IMR-90 (cell line): ENCODE data around the gene PPT2. TPM values are rescaled to one million over a fixed set of nuclear protein-coding genes. Genes with fewer than 3 reads are reported as not detected.

ENCODE experiments used
- ATAC-seq: fragments of 200-7000 bp; cut with Tn5 transposase; 2 replicates; pipeline ENCODE4 v1.9.1; 2020; ENCODE audit warnings: low read depth, mild to moderate bottlenecking, moderate library complexity
- BruUV-seq: library from RNA; stranded (reverse); fragments of 400-500 nt; replicated peaks from 2 replicates; lab custom pipeline; 2021; lab: Mats Ljungman, UMichigan
- CTCF ChIA-PET: fragments of 300-600 bp; formaldehyde crosslinking; extraction: SDS; loops from one replicate; lab custom pipeline; 2021; ENCODE audit warnings: antibody characterized with exemption; lab: Yijun Ruan, JAX
- POLR2A ChIA-PET: fragments of 300-600 bp; sonication (Branson Sonifier 250); formaldehyde crosslinking; loops from one replicate; lab custom pipeline; 2022; ENCODE audit warnings: antibody characterized with exemption; ENCODE audit not compliant: unreplicated experiment; lab: Charles Lee
- DNase-seq: peaks from one replicate; pipeline ENCODE4 v3.0.0; 2013
- H2AFZ ChIP-seq: replicated peaks from 2 replicates; pipeline ENCODE3; 2013; ENCODE audit warnings: low read length, mild to moderate bottlenecking; ENCODE audit not compliant: poor library complexity
- H2AK5ac ChIP-seq: 2 replicates; pipeline ENCODE4 v1.6.1; 2013; ENCODE audit warnings: low read depth, low read length, inconsistent platforms
- H2AK9ac ChIP-seq: replicated peaks from 2 replicates; pipeline ENCODE3; 2013; ENCODE audit warnings: mild to moderate bottlenecking, low read depth, low read length, moderate library complexity; ENCODE audit not compliant: poor library complexity
- H2BK120ac ChIP-seq: 2 replicates; pipeline ENCODE4 v1.6.1; 2013; ENCODE audit warnings: low read depth, low read length, inconsistent platforms
- H2BK15ac ChIP-seq: 3 replicates; pipeline ENCODE4 v1.6.1; 2013; ENCODE audit warnings: low read depth, low read length, inconsistent platforms
- H2BK20ac ChIP-seq: 2 replicates; pipeline ENCODE4 v1.6.1; 2013; ENCODE audit warnings: low read depth, mild to moderate bottlenecking, inconsistent platforms, low read length, moderate library complexity
- H2BK5ac ChIP-seq: 2 replicates; pipeline ENCODE4 v1.6.1; 2013; ENCODE audit warnings: mild to moderate bottlenecking, low read depth, low read length, inconsistent platforms; ENCODE audit not compliant: poor library complexity, severe bottlenecking
- H3K14ac ChIP-seq: replicated peaks from 2 replicates; pipeline ENCODE4 v1.6.1; 2013; ENCODE audit warnings: low read depth, low read length, inconsistent platforms
- H3K18ac ChIP-seq: 2 replicates; pipeline ENCODE4 v1.6.1; 2013; ENCODE audit warnings: low read depth, low read length, control low read depth
- H3K23ac ChIP-seq: 2 replicates; pipeline ENCODE4 v1.6.1; 2013; ENCODE audit warnings: low read depth, low read length, inconsistent platforms
- H3K27ac ChIP-seq: 2 replicates; pipeline ENCODE4 v1.5.1; 2013; ENCODE audit warnings: mild to moderate bottlenecking, control low read depth, low read length; ENCODE audit not compliant: insufficient read depth
- H3K27me3 ChIP-seq: 2 replicates; pipeline ENCODE4 v1.6.1; 2013; ENCODE audit warnings: low read length; ENCODE audit not compliant: control insufficient read depth, insufficient read depth
- H3K36me3 ChIP-seq: 2 replicates; pipeline ENCODE4 v1.6.1; 2013; ENCODE audit warnings: low read length, mixed read lengths; ENCODE audit not compliant: control insufficient read depth, insufficient read depth
- H3K4ac ChIP-seq: 2 replicates; pipeline ENCODE4 v1.6.1; 2013; ENCODE audit warnings: low read depth, low read length, inconsistent platforms
- H3K4me1 ChIP-seq: 2 replicates; pipeline ENCODE4 v1.6.1; 2013; ENCODE audit warnings: low read length, mixed read lengths; ENCODE audit not compliant: control insufficient read depth, insufficient read depth
- H3K4me2 ChIP-seq: 2 replicates; pipeline ENCODE4 v1.6.1; 2013; ENCODE audit warnings: low read depth, mild to moderate bottlenecking, control low read depth, low read length, moderate library complexity
- H3K4me3 ChIP-seq: 2 replicates; pipeline ENCODE4 v1.5.1; 2013; ENCODE audit warnings: low read depth, mild to moderate bottlenecking, control low read depth, low read length, moderate library complexity; ENCODE audit not compliant: insufficient read depth
- H3K56ac ChIP-seq: 2 replicates; pipeline ENCODE4 v1.6.1; 2013; ENCODE audit warnings: low read length, inconsistent platforms; ENCODE audit not compliant: insufficient read depth; ENCODE audit errors: extremely low read depth
- H3K79me1 ChIP-seq, 2 experiments: 2 replicates each; pipeline ENCODE4 v1.6.1; 2013; ENCODE audit warnings: low read length in 2 of 2, inconsistent platforms in 1 of 2, low read depth in 1 of 2
- H3K9ac ChIP-seq: 2 replicates; pipeline ENCODE4 v1.6.1; 2013; ENCODE audit warnings: low read depth, low read length, control low read depth
- H3K9me1 ChIP-seq: 2 replicates; pipeline ENCODE4 v1.6.1; 2013; ENCODE audit warnings: low read length, inconsistent platforms; ENCODE audit not compliant: insufficient read depth
- H3K9me3 ChIP-seq: 2 replicates; pipeline ENCODE4 v1.6.1; 2013; ENCODE audit warnings: low read length; ENCODE audit not compliant: control insufficient read depth, insufficient read depth
- H4K20me1 ChIP-seq: 2 replicates; pipeline ENCODE4 v1.6.1; 2013; ENCODE audit warnings: low read length, inconsistent platforms; ENCODE audit not compliant: insufficient read depth
- H4K5ac ChIP-seq: 2 replicates; pipeline ENCODE4 v1.6.1; 2013; ENCODE audit warnings: mild to moderate bottlenecking, low read depth, low read length, control low read depth
- H4K8ac ChIP-seq, 2 experiments: 2 replicates each; pipeline ENCODE4 v1.6.1; 2013; ENCODE audit warnings: low read depth in 2 of 2, low read length in 2 of 2, control low read depth in 1 of 2, inconsistent platforms in 1 of 2
- H4K91ac ChIP-seq: 2 replicates; pipeline ENCODE4 v1.6.1; 2013; ENCODE audit warnings: low read depth, low read length, inconsistent platforms; ENCODE audit not compliant: insufficient read depth
- BHLHE40 ChIP-seq: fragments of 150-350 bp; IDR thresholded peaks from 2 replicates; pipeline ENCODE4 v1.6.1; 2016; ENCODE audit warnings: mild to moderate bottlenecking, low read depth, low read length
- CEBPB ChIP-seq: IDR thresholded peaks from 2 replicates; pipeline ENCODE4 v1.6.1; 2012; ENCODE audit warnings: low read depth, low read length, improper control_type of control experiment
- CHD1 ChIP-seq: IDR thresholded peaks from 2 replicates; pipeline ENCODE4 v1.6.1; 2012; ENCODE audit warnings: low read depth, low read length, improper control_type of control experiment
- CTCF ChIP-seq: conservative IDR thresholded peaks from 2 replicates; pipeline ENCODE4 v1.5.1; 2012; ENCODE audit warnings: mild to moderate bottlenecking, low read depth, low read length, improper control_type of control experiment
- ELK1 ChIP-seq: fragments of 150-350 bp; IDR thresholded peaks from 2 replicates; pipeline ENCODE4 v1.6.1; 2016; ENCODE audit warnings: low read depth, mild to moderate bottlenecking, low read length, moderate library complexity, borderline replicate concordance
- FOS ChIP-seq: fragments of 150-350 bp; IDR thresholded peaks from 2 replicates; pipeline ENCODE4 v1.6.1; 2016; ENCODE audit warnings: low read depth, low read length
- MAFK ChIP-seq: IDR thresholded peaks from 2 replicates; pipeline ENCODE4 v1.6.1; 2012; ENCODE audit warnings: low read depth, low read length, improper control_type of control experiment
- MAZ ChIP-seq: IDR thresholded peaks from 2 replicates; pipeline ENCODE4 v1.6.1; 2012; ENCODE audit warnings: low read depth, mild to moderate bottlenecking, low read length, improper control_type of control experiment, moderate library complexity, borderline replicate concordance
- POLR2A ChIP-seq: IDR thresholded peaks from 2 replicates; pipeline ENCODE4 v1.6.1; 2012; ENCODE audit warnings: mild to moderate bottlenecking, low read depth, low read length
- RAD21 ChIP-seq: IDR thresholded peaks from 2 replicates; pipeline ENCODE4 v1.6.1; 2012; ENCODE audit warnings: low read length, improper control_type of control experiment
- SMC3 ChIP-seq: fragments of 150-350 bp; IDR thresholded peaks from 2 replicates; pipeline ENCODE4 v1.6.1; 2016; ENCODE audit warnings: low read depth, mild to moderate bottlenecking, antibody characterized with exemption, low read length, moderate library complexity
- USF2 ChIP-seq: fragments of 150-350 bp; IDR thresholded peaks from 2 replicates; pipeline ENCODE4 v1.6.1; 2017; ENCODE audit warnings: mild to moderate bottlenecking, antibody characterized with exemption, low read length, low read depth
- WGBS, 2 experiments: methylation state at CpG; one replicate each; pipeline versions ENCODE4 v1.1.5 to v1.1.7; 2013; ENCODE audit warnings: missing lambda C conversion rate in 2 of 2; ENCODE audit not compliant: insufficient read length in 1 of 2; ENCODE audit errors: extremely low coverage in 2 of 2; 5-methylcytosine and 5-hydroxymethylcytosine counted together
- dilution Hi-C: fragments of 300-500 bp; cut with HindIII; formaldehyde crosslinking; loops from one replicate; pipeline ENCODE4 v1.14.3; 2018; ENCODE audit warnings: low sequenced_read_pairs; ENCODE audit not compliant: unreplicated experiment
- in situ Hi-C: fragments of 300-500 bp; cut with MboI; formaldehyde crosslinking; loops from 3 replicates; pipeline ENCODE4 v1.14.3; 2019; ENCODE audit warnings: low sequenced_read_pairs, inconsistent platforms, mixed read lengths
- intact Hi-C: fragments of 100-400 bp; cut with micrococcal nuclease; formaldehyde crosslinking; loops from 2 replicates; pipeline ENCODE4 v1.10.0; 2022
- polyA plus RNA-seq, 3 experiments: library from polyadenylated mRNA; depleted of rRNA; stranded (reverse); fragments of >200 nt; gene quantifications; 2 replicates each; pipeline ENCODE4 v1.2.3, GENCODE V29; 2012; ENCODE audit warnings: low replicate concordance in 1 of 3
- total RNA-seq: library from RNA; depleted of rRNA; stranded (reverse); fragments of >200 nt; gene quantifications from 2 replicates; pipeline ENCODE4 v1.2.3, GENCODE V29; 2012

The PPT2 gene
- total and polyA plus RNA-seq, 2 of the 4 experiments (the other 2 are of a cell fraction) = 3.2 to 16.2 TPM

GRCh38 chr6:32118782-32119628 is 34.9 kb upstream of the PPT2 start:
- Histone ChIP-seq H2AK9ac (no peak overlapping the region), H3K56ac (no peak overlapping the region), H3K18ac (no peak overlapping the region), H2AK5ac (no peak overlapping the region; the same call in 1 of the 2 replicates), H3K4me2 (peak overlapping the region; percentile 61), H3K9me3 (no peaks in the 10 kb centered on the region), H3K4me3 (no peak overlapping the region), H3K36me3 (peaks cover 41% of the 10 kb centered on the region), H4K91ac (no peak overlapping the region), H3K27ac (peak overlapping the region; percentile 36; the same call in 1 of the 2 replicates), H3K9ac (0 out of 2 replicates have a peak overlapping the region, but pooled peaks have one; percentile 14), H4K20me1 (no peaks in the 10 kb centered on the region; the same call in none of the 2 replicates), H3K4me1 (peaks cover 11% of the 10 kb centered on the region), H2BK20ac (peak overlapping the region; percentile 65; the same call in 1 of the 2 replicates), H4K5ac (no peak overlapping the region), H2BK120ac (no peak overlapping the region), H2BK5ac (no peak overlapping the region), H3K27me3 (no peaks in the 10 kb centered on the region), H4K8ac (no peak overlapping the region), H2BK15ac (no peak overlapping the region; the same call in 2 of the 3 replicates), H3K23ac (no peak overlapping the region), H3K14ac (no peak overlapping the region), H3K79me1 (peaks cover 0 to 10% of the 10 kb centered on the region in 2 experiments; a peak in 2 of 4 replicates), H3K9me1 (no peaks in the 10 kb centered on the region; the same call in 1 of the 2 replicates), H3K4ac (0 out of 2 replicates have a peak overlapping the region, but pooled peaks have one; percentile 6), H2AFZ (no peak overlapping the region)
- 0 out of 2 replicates have a peak, but pooled peaks have one; percentile 45 for TF ChIP-seq CHD1
- peak; percentile 57; the same call in 1 of the 2 replicates for TF ChIP-seq POLR2A
- TF ChIP-seq CTCF = peak; percentile 98
- peak; percentile 3; the same call in 1 of the 2 replicates for TF ChIP-seq BHLHE40
- TF ChIP-seq ELK1 = no peak
- TF ChIP-seq SMC3 = peak; percentile 94
- TF ChIP-seq RAD21 = peak; percentile 98
- no peak for TF ChIP-seq CEBPB
- TF ChIP-seq MAFK = no peak
- TF ChIP-seq FOS = no peak
- peak; percentile 39; the same call in 1 of the 2 replicates for TF ChIP-seq MAZ
- TF ChIP-seq USF2 = no peak
- no TSS peak for BruUV-seq
- dilution Hi-C loops = no loop called here
- CTCF ChIA-PET = interaction anchor here (0.7 to 1.9 kb wide), 6 partner anchors 10 to 77 kb away, joined by 3 to 12 read pairs (median 4); partner anchors contain the start of gene ATF6B
- POLR2A ChIA-PET = no interaction called here
- in situ Hi-C loops = loop anchor here (5.0 to 10.0 kb wide), 3 partner anchors 38 to 144 kb away; partner anchors contain the start of genes DXO, GPSM3 and PBX2
- ATAC-seq = peak; percentile 78
- intact Hi-C loops = loop anchor here (1.0 to 5.0 kb wide), 5 partner anchors 35 to 293 kb away; partner anchors contain the start of genes AGPAT1, PPT2 and RNF5
- peak; percentile 85 for DNase-seq
- WGBS, 2 experiments = 0% methylated on average over 5 of the region's 17 CpGs; no CpG with 5 or more reads in 1 of the 2 experiments
